Caco-2 (cell line): ENCODE results near the gene PARVB. TPM values are rescaled to one million over a fixed set of nuclear protein-coding genes. Genes with fewer than 3 reads are reported as not detected.

Source experiments
- BruUV-seq: library from RNA; stranded (reverse); fragments of 400-500 nt; replicated peaks from 2 replicates; lab custom pipeline; 2021; lab: Mats Ljungman, UMichigan
- CTCF ChIA-PET: fragments of 300-600 bp; sonication (Branson Sonifier 250); formaldehyde crosslinking; loops from one replicate; lab custom pipeline; 2022; ENCODE audit warnings: antibody characterized with exemption; lab: Charles Lee
- POLR2A ChIA-PET: fragments of 300-600 bp; sonication (Branson Sonifier 250); formaldehyde crosslinking; loops from one replicate; lab custom pipeline; 2022; ENCODE audit warnings: antibody characterized with exemption; lab: Charles Lee
- DNase-seq, 2 experiments: peaks; one replicate each; pipeline versions ENCODE4 v3.0.0 to v3.0.0-alpha.2; 2020 to 2022
- H3K27me3 ChIP-seq: replicated peaks from 2 replicates; pipeline ENCODE4 v1.6.0; 2011; ENCODE audit warnings: low read length; ENCODE audit not compliant: control insufficient read depth, insufficient read depth
- H3K36me3 ChIP-seq: 2 replicates; pipeline ENCODE4 v1.5.1; 2011; ENCODE audit warnings: low read length; ENCODE audit not compliant: control insufficient read depth, insufficient read depth
- H3K4me1 ChIP-seq: fragments of 250-450 bp; sonication (Bioruptor Pico); 2 replicates; pipeline ENCODE4 v1.5.1; 2020; ENCODE audit warnings: mild to moderate bottlenecking
- H3K4me3 ChIP-seq: 2 replicates; pipeline ENCODE4 v1.5.1; 2011; ENCODE audit warnings: low read depth, mild to moderate bottlenecking, control low read depth, low read length
- H3K9me3 ChIP-seq: fragments of 250-450 bp; sonication (Bioruptor Pico); 2 replicates; pipeline ENCODE4 v1.5.1; 2020; ENCODE audit warnings: mild to moderate bottlenecking, moderate library complexity
- H3K27ac Mint-ChIP-seq: one replicate; pipeline ENCODE4 v1.8.0; 2022; ENCODE audit warnings: mixed read lengths; ENCODE audit not compliant: unreplicated experiment
- H3K27me3 Mint-ChIP-seq: one replicate; pipeline ENCODE4 v1.8.0; 2022; ENCODE audit warnings: mixed read lengths; ENCODE audit not compliant: insufficient read depth, unreplicated experiment
- H3K36me3 Mint-ChIP-seq: one replicate; pipeline ENCODE4 v1.8.0; 2022; ENCODE audit warnings: mild to moderate bottlenecking, mixed read lengths; ENCODE audit not compliant: insufficient read depth, unreplicated experiment
- H3K4me1 Mint-ChIP-seq: one replicate; pipeline ENCODE4 v1.8.0; 2022; ENCODE audit warnings: low read depth, mixed read lengths; ENCODE audit not compliant: unreplicated experiment
- H3K4me3 Mint-ChIP-seq: one replicate; pipeline ENCODE4 v1.8.0; 2022; ENCODE audit warnings: mild to moderate bottlenecking, moderate library complexity, mixed read lengths; ENCODE audit not compliant: unreplicated experiment
- H3K9me3 Mint-ChIP-seq: one replicate; pipeline ENCODE4 v1.8.0; 2022; ENCODE audit warnings: mixed read lengths; ENCODE audit not compliant: unreplicated experiment
- CTCF ChIP-seq, 2 experiments: fragments of 200-600 bp in 1 of 2; IDR thresholded peaks; 1 replicate in 1 of 2; 2 replicates in 1 of 2; pipeline versions ENCODE4 v1.5.1 to v1.8.0; 2011 to 2022; ENCODE audit warnings: antibody characterized with exemption in 1 of 2, control low read depth in 1 of 2, inconsistent platforms in 1 of 2, low read depth in 1 of 2, low read length in 1 of 2, mild to moderate bottlenecking in 1 of 2, moderate library complexity in 1 of 2; ENCODE audit not compliant: insufficient read depth in 1 of 2, severe bottlenecking in 1 of 2, unreplicated experiment in 1 of 2
- intact Hi-C: fragments of 100-400 bp; cut with micrococcal nuclease; formaldehyde crosslinking; loops from one replicate; pipeline ENCODE4 v1.10.0; 2022; ENCODE audit not compliant: unreplicated experiment
- total RNA-seq: library from RNA; stranded (reverse); gene quantifications from 2 replicates; pipeline ENCODE4 v1.2.3, GENCODE V29; 2022

Gene PARVB
- total RNA-seq, 1 experiment from 2014 or later, result 28.8 TPM

- BruUV-seq, result no TSS peak
- no peak overlapping the region for H3K4me3 Mint-ChIP-seq
- Histone ChIP-seq H3K27me3 (no peaks in the 10 kb centered on the region), H3K4me1 (no peaks in the 10 kb centered on the region), H3K9me3 (no peaks in the 10 kb centered on the region), H3K4me3 (no peak overlapping the region), H3K36me3 (peaks cover 2% of the 10 kb centered on the region; the same call in 1 of the 2 replicates)
- no peak for TF ChIP-seq CTCF (IDR thresholded peaks at IDR 0.05; ENCODE audit: insufficient read depth in 1 of 2, low read depth in 1 of 2, low read length in 1 of 2, severe bottlenecking in 1 of 2, unreplicated experiment in 1 of 2)
- CTCF ChIA-PET, result no interaction called here
- peaks cover 62% of the 10 kb centered on the region for H3K36me3 Mint-ChIP-seq
- POLR2A ChIA-PET, result no interaction called here
- no peaks in the 10 kb centered on the region for H3K9me3 Mint-ChIP-seq
- no peak for DNase-seq
- H3K27me3 Mint-ChIP-seq, result no peaks in the 10 kb centered on the region
- no peak overlapping the region for H3K27ac Mint-ChIP-seq
- peaks cover 7% of the 10 kb centered on the region for H3K4me1 Mint-ChIP-seq
- intact Hi-C loops, result no loop called here
Measured at GRCh38 chr22:43988960-43989359, 35.1 kb upstream of the PARVB start.

GRCh38 chr22:43990044-43990443 is 34.1 kb upstream of the PARVB start:
- TF ChIP-seq CTCF (IDR thresholded peaks at IDR 0.05; ENCODE audit: insufficient read depth in 1 of 2, low read depth in 1 of 2, low read length in 1 of 2, severe bottlenecking in 1 of 2, unreplicated experiment in 1 of 2), result no peak
- Mint-ChIP-seq H3K9me3 (no peaks in the 10 kb centered on the region), H3K4me1 (peaks cover 7% of the 10 kb centered on the region), H3K36me3 (peaks cover 65% of the 10 kb centered on the region), H3K4me3 (no peak overlapping the region), H3K27me3 (no peaks in the 10 kb centered on the region), H3K27ac (no peak overlapping the region)
- no peak for DNase-seq
- BruUV-seq, result no TSS peak
- intact Hi-C loops, result no loop called here
- no peaks in the 10 kb centered on the region for H3K4me1 ChIP-seq
- ChIA-PET POLR2A (no interaction called here), CTCF (interaction anchor here (0.9 to 1.2 kb wide), 2 partner anchors 96 to 107 kb away, joined by 6 to 7 read pairs; no protein-coding TSS in a partner anchor)
- H3K9me3 ChIP-seq, result no peaks in the 10 kb centered on the region
- H3K4me3 ChIP-seq, result no peak overlapping the region
- no peaks in the 10 kb centered on the region for H3K27me3 ChIP-seq
- H3K36me3 ChIP-seq, result peaks cover 2% of the 10 kb centered on the region; the same call in 1 of the 2 replicates

- peaks cover 2% of the 10 kb centered on the region; the same call in 1 of the 2 replicates for H3K36me3 ChIP-seq
- H3K4me1 ChIP-seq, result no peaks in the 10 kb centered on the region
- no peaks in the 10 kb centered on the region for H3K27me3 ChIP-seq
- Mint-ChIP-seq H3K9me3 (no peaks in the 10 kb centered on the region), H3K27me3 (no peaks in the 10 kb centered on the region), H3K4me3 (no peak overlapping the region), H3K27ac (no peak overlapping the region), H3K4me1 (peaks cover 7% of the 10 kb centered on the region), H3K36me3 (peaks cover 68% of the 10 kb centered on the region)
- ChIA-PET CTCF (interaction anchor here (0.7 kb wide), 1 partner anchor 34 kb away, joined by 5 read pairs; no protein-coding TSS in a partner anchor), POLR2A (interaction anchor here (0.7 kb wide), 1 partner anchor 18 kb away, joined by 4 read pairs; no protein-coding TSS in a partner anchor)
- intact Hi-C loops, result no loop called here
- H3K9me3 ChIP-seq, result no peaks in the 10 kb centered on the region
- no peak for DNase-seq
- no peak overlapping the region for H3K4me3 ChIP-seq
- no TSS peak for BruUV-seq
- no peak for TF ChIP-seq CTCF (IDR thresholded peaks at IDR 0.05; ENCODE audit: insufficient read depth in 1 of 2, low read depth in 1 of 2, low read length in 1 of 2, severe bottlenecking in 1 of 2, unreplicated experiment in 1 of 2)
Measured at GRCh38 chr22:43991316-43992020, 32.6 kb upstream of the PARVB start.
